NCI-H345 treated with DMSO at 0.1 percent for 48 hours (cell line): ENCODE measurements around the gene FXYD5.

Experiments used
- DNase-seq: peaks from one replicate; lab custom pipeline; 2025; ENCODE audit not compliant: unreplicated experiment; lab: John Stamatoyannopoulos, UW

The FXYD5 gene

GRCh38 chr19:35211545-35212230 is 57.2 kb downstream of the FXYD5 start:
- DNase-seq = no peak

DNA sequence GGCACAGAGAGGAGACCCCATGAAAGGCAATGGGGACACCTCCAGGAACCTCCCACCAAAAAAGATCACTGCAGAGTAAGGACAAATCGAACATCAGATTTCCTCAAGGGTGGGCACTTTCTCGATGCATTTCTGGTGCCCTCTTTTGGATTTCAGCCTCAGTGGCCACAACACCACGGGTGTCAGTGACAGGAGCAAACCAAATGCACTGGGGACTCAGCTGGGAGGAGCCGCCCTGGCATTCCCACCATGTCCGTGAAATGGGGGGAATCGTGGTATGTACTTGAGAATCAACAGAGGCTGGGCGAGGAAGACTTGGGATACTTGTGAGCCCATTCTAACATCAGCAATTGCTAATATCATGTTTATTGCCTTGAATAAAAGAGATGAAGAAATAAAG is 57.7 kb downstream of the FXYD5 start:
- no peak for DNase-seq

- DNase-seq = peak; percentile 22
These were observed 59.4 kb downstream of the FXYD5 start for GRCh38 chr19:35213663-35214632.

GRCh38 chr19:35214766-35215422 is 60.4 kb downstream of the FXYD5 start:
- DNase-seq = no peak

GRCh38 chr19:35216016-35216832 is 61.7 kb downstream of the FXYD5 start:
- no peak for DNase-seq

DNA sequence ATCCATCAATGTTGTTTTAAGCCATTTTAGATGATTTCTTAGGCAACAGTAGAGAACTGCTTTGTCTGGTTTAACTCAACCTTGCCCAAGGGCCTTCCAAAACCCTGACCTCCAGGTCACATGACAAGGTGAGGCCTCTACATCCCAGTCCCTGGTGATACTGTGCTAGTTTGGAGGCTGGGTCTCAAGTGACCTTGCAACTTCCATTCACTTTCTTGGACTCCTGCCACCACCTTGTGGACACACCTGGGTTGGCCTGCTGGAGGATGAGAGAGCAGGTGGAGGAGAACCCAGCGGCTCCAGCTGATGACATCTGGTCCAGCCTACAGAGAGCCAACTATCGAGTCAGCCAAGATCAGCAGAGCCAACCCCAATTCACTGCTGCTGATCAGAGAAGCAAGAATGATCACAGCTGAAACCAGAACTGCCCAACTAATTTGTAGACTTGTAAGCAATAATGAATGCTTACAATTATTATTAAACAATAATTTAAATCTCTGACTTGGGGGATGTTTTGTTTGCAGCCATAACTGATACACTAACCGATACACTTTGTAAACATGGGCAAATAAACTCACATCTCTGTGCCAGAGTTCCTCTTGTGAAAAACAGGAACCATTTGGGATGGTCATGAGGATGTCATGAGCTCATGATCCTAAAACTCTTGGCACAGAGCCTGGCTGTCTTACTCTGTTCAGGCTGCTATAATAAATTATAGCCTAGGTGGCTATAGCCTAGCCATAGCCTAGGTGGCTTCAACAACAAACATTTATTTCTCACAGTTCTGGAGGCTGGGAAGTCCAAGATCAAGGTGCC is 62.5 kb downstream of the FXYD5 start:
- no peak for DNase-seq

DNA sequence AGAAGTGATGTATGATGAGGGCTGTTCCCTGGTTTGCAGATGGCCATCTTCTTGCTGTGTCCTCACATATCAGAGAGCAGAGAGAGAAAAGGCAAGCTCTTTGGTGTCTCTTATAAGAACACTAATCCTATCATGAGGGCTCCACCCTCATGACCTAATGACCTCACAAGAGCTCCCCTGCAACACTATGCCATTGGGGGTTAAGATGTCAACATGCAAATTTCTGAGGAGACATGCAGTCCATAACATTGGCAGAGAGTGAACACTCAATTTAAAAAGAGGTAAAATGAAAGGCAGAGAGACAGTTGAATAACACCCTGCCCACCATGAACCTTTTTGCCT is 63.1 kb downstream of the FXYD5 start:
- no peak for DNase-seq

DNA sequence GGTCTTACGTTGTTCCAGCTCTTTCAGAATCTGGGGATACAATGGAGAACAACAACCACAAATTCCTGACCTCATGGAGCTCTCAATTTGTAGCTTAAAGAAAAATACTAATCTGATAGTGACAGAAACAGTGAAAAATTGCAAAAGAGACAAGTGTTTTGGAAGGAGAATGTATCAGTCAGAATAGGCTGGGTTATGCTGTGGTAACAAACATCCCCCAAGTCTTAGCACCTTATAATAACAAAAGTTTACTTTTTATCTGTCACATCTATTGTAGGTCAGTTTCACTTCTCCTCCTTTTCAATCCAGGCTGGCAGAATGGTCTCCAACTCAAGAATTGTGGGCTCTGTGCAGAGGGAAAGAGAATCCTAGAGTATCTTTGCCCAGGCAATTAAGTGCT is 64.5 kb downstream of the FXYD5 start:
- DNase-seq = no peak
